Activated B cell treated with CpG ODN at 0.5 μM for 24 hours (primary cell): ENCODE data around the gene ZNF140. TPM values are rescaled to one million over a fixed set of nuclear protein-coding genes. Genes with fewer than 3 reads are reported as not detected.

Experiments
- ATAC-seq: fragments of 200-7000 bp; cut with Tn5 transposase; one replicate; pipeline ENCODE4 v1.10.0; 2021; ENCODE audit warnings: low read depth, mild to moderate bottlenecking, moderate library complexity
- CTCF ChIA-PET: fragments of 350-600 bp; sonication (Branson Sonifier 250); formaldehyde crosslinking; loops from one replicate; lab custom pipeline; 2021; ENCODE audit warnings: antibody characterized with exemption; lab: Charles Lee
- POLR2A ChIA-PET: fragments of 350-600 bp; sonication (Branson Sonifier 250); formaldehyde crosslinking; loops from one replicate; lab custom pipeline; 2021; ENCODE audit warnings: antibody characterized with exemption; lab: Charles Lee
- DNase-seq: peaks from one replicate; pipeline ENCODE4 v3.0.0; 2022
- H3K27ac Mint-ChIP-seq: one replicate; pipeline ENCODE4 v1.8.0; 2020; ENCODE audit warnings: mixed read lengths
- H3K27me3 Mint-ChIP-seq: one replicate; pipeline ENCODE4 v1.8.0; 2021; ENCODE audit warnings: mixed read lengths
- H3K36me3 Mint-ChIP-seq: one replicate; pipeline ENCODE4 v1.8.0; 2021; ENCODE audit warnings: low read depth, mixed read lengths
- H3K4me1 Mint-ChIP-seq: one replicate; pipeline ENCODE4 v1.8.0; 2021; ENCODE audit warnings: mixed read lengths
- H3K4me3 Mint-ChIP-seq: one replicate; pipeline ENCODE4 v1.8.0; 2020; ENCODE audit warnings: mild to moderate bottlenecking, mixed read lengths
- H3K9me3 Mint-ChIP-seq: one replicate; pipeline ENCODE4 v1.8.0; 2020; ENCODE audit warnings: mixed read lengths
- intact Hi-C: fragments of 100-400 bp; cut with micrococcal nuclease; formaldehyde crosslinking; loops from one replicate; pipeline ENCODE4 v1.15.1; 2024
- total RNA-seq: library from RNA; stranded (reverse); gene quantifications from 2 replicates; pipeline ENCODE4 v1.2.3, GENCODE V29; 2022
- TF ChIP-seq, protein P1 (sequence below): fragments of 200-600 bp; IDR thresholded peaks from one replicate; pipeline ENCODE4 v1.8.0; 2022; ENCODE audit warnings: antibody characterized with exemption, mild to moderate bottlenecking

Gene ZNF140
- total RNA-seq, 1 donor from 2014 or later = 20.6 TPM

DNA sequence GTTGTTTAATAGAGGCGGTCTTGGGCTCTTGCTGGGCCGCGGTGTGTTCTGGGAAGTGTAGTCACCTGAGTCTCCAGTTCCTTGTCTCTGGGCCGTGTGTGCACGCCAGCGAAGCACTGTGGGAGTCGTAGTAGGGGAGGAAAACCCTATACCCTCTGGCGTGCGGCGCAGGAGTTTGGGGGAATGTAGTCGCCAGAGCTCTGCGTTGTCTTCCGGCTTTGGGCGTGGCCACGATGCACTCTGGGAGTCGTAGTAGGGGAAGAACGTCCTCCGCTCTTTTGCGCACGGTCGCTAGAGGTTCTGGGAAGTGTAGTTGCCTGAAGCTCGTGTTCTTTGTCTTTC, 726 bp upstream of the ZNF140 start:
- Mint-ChIP-seq H3K4me3 (no peak overlapping the region), H3K27me3 (no peaks in the 10 kb centered on the region), H3K9me3 (peaks cover 31% of the 10 kb centered on the region), H3K27ac (no peak overlapping the region), H3K4me1 (peaks cover 12% of the 10 kb centered on the region), H3K36me3 (peaks cover 42% of the 10 kb centered on the region)
- intact Hi-C loops = loop anchor here (1.0 to 2.0 kb wide), 10 partner anchors 43 to 318 kb away; partner anchors contain the start of genes CHFR, ZNF10, ZNF26 and ZNF268
- ChIA-PET CTCF (interaction anchor here (2.5 kb wide), 1 partner anchor 101 kb away, joined by 11 read pairs; the partner anchor contains the start of gene ZNF268), POLR2A (interaction anchor here (1.1 to 3.0 kb wide), 8 partner anchors 42 to 251 kb away, joined by 5 to 62 read pairs (median 18); partner anchors contain the start of genes CHFR, GOLGA3, ZNF10 and ZNF26)
- DNase-seq (peak; percentile 88), ATAC-seq (peak; percentile 79)
- TF ChIP-seq, protein P1, sequence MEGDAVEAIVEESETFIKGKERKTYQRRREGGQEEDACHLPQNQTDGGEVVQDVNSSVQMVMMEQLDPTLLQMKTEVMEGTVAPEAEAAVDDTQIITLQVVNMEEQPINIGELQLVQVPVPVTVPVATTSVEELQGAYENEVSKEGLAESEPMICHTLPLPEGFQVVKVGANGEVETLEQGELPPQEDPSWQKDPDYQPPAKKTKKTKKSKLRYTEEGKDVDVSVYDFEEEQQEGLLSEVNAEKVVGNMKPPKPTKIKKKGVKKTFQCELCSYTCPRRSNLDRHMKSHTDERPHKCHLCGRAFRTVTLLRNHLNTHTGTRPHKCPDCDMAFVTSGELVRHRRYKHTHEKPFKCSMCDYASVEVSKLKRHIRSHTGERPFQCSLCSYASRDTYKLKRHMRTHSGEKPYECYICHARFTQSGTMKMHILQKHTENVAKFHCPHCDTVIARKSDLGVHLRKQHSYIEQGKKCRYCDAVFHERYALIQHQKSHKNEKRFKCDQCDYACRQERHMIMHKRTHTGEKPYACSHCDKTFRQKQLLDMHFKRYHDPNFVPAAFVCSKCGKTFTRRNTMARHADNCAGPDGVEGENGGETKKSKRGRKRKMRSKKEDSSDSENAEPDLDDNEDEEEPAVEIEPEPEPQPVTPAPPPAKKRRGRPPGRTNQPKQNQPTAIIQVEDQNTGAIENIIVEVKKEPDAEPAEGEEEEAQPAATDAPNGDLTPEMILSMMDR = no peak

DNA sequence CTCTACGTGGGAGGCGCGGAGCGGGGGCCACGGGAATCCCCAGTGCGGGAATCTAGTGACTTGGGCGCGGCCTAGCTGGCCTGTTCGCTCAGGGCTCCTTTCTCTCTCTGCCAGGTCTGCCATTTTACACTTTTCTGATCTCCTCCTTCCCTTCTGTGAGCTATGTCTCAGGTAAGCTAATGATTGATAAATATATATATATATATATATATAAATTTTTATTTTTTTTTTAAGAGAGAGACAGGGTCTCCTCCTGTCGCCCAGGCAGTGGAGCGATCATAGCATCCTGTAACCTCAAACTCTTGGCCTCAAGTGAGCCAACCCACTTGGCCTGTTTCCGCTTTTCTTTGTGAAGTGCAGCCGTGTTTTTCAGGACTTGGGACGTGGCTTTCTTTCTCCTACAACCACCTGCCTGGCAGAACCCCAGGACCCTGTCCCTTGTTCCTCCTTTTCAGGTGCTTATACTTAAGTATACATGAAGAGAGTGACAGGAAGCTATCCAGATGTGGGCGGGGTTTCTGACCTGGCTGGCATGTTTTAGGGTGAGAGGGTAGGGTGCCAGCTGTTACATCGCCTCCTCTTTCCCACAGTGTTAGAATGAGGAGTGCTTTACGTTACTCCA, 547 bp downstream of the ZNF140 start:
- POLR2A ChIA-PET = interaction anchor here (0.7 to 3.0 kb wide), 6 partner anchors 43 to 194 kb away, joined by 3 to 62 read pairs (median 20); partner anchors contain the start of genes CHFR, ZNF10, ZNF26 and ZNF268
- TF ChIP-seq, protein P1 = no peak
- intact Hi-C loops = loop anchor here (2.0 kb wide), 1 partner anchor 312 kb away; no protein-coding TSS in a partner anchor
- Mint-ChIP-seq H3K4me3 (no peak overlapping the region), H3K36me3 (peaks cover 53% of the 10 kb centered on the region), H3K9me3 (peaks cover 31% of the 10 kb centered on the region), H3K27ac (no peak overlapping the region), H3K4me1 (peaks cover 12% of the 10 kb centered on the region), H3K27me3 (no peaks in the 10 kb centered on the region)
- ATAC-seq (no peak), DNase-seq (no peak)
- CTCF ChIA-PET = interaction anchor here (2.5 kb wide), 1 partner anchor 100 kb away, joined by 11 read pairs; the partner anchor contains the start of gene ZNF268

DNA sequence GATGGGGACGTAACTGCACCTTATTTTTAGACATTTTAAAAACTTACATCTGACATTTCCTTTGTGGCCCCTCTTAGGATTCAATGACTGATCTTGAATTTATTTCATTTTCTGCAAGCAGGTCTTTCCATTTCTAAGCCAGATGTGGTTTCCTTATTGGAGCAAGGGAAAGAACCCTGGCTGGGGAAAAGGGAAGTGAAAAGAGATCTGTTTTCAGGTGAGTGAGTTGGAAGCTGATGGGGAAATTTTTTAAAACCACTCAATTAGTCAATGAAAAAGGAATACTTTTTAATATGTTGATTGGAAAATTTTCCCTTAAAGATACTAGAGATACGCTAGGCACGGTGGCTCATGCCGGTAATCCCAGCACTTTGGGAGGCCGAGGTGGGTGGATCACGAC, 2.6 kb downstream of the ZNF140 start:
- Mint-ChIP-seq H3K4me3 (peak overlapping the region; percentile 19), H3K9me3 (peaks cover 29% of the 10 kb centered on the region), H3K4me1 (peaks cover 12% of the 10 kb centered on the region), H3K27ac (peak overlapping the region; percentile 46), H3K27me3 (no peaks in the 10 kb centered on the region), H3K36me3 (peaks cover 73% of the 10 kb centered on the region)
- DNase-seq = no peak
- intact Hi-C loops = no loop called here
- no peak for ATAC-seq
- ChIA-PET POLR2A (no interaction called here), CTCF (no interaction called here)
- TF ChIP-seq, protein P1 = no peak

DNA sequence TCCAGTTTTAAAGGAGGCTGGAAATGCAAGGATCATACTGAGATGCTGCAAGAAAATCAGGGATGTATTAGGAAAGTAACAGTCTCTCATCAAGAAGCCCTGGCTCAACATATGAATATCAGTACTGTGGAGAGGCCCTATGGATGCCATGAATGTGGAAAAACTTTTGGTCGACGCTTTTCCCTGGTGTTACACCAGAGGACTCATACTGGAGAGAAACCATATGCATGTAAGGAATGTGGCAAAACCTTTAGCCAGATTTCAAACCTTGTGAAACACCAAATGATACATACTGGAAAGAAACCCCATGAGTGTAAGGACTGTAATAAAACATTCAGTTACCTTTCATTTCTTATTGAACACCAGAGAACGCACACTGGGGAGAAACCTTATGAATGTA, 24.9 kb downstream of the ZNF140 start:
- TF ChIP-seq, protein P1 = no peak
- Mint-ChIP-seq H3K27ac (no peak overlapping the region), H3K4me3 (no peak overlapping the region), H3K4me1 (no peaks in the 10 kb centered on the region), H3K27me3 (no peaks in the 10 kb centered on the region), H3K9me3 (peaks cover 48% of the 10 kb centered on the region), H3K36me3 (peaks cover 90% of the 10 kb centered on the region)
- no peak for DNase-seq
- intact Hi-C loops = no loop called here
- no peak for ATAC-seq
- CTCF ChIA-PET = no interaction called here
- POLR2A ChIA-PET = no interaction called here

DNA sequence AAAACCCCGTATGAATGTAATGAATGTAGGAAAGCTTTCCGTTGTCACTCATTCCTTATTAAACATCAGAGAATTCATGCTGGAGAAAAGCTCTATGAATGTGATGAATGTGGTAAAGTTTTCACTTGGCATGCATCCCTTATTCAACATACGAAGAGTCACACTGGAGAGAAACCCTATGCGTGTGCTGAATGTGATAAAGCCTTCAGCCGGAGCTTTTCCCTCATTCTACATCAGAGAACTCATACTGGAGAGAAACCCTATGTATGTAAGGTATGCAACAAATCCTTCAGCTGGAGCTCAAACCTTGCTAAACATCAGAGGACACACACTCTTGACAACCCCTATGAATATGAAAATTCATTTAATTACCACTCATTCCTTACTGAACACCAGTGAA, 25.5 kb downstream of the ZNF140 start:
- DNase-seq = no peak
- H3K27me3 Mint-ChIP-seq = no peaks in the 10 kb centered on the region
- ChIA-PET POLR2A (no interaction called here), CTCF (no interaction called here)
- H3K36me3 Mint-ChIP-seq = peaks cover 87% of the 10 kb centered on the region
- no peaks in the 10 kb centered on the region for H3K4me1 Mint-ChIP-seq
- H3K27ac Mint-ChIP-seq = no peak overlapping the region
- H3K4me3 Mint-ChIP-seq = no peak overlapping the region
- TF ChIP-seq, protein P1 = no peak
- no peak for ATAC-seq
- intact Hi-C loops = no loop called here
- H3K9me3 Mint-ChIP-seq = peaks cover 46% of the 10 kb centered on the region
